HEK293T (cell line): ENCODE measurements around the gene IRAK4.

Source experiments
- ARNT ChIP-seq: fragments of 450-650 bp; IDR thresholded peaks from 2 replicates; pipeline ENCODE4 v1.6.1; 2017; ENCODE audit warnings: mild to moderate bottlenecking
- BHLHE40 ChIP-seq: fragments of 450-650 bp; IDR thresholded peaks from 2 replicates; pipeline ENCODE4 v1.6.1; 2016; ENCODE audit warnings: mild to moderate bottlenecking, moderate library complexity, borderline replicate concordance
- ELF4 ChIP-seq: fragments of 450-650 bp; IDR thresholded peaks from 2 replicates; pipeline ENCODE4 v1.6.1; 2017; ENCODE audit warnings: antibody characterized with exemption
- FOXA1 ChIP-seq: fragments of 450-650 bp; IDR thresholded peaks from 2 replicates; pipeline ENCODE4 v1.6.1; 2016; ENCODE audit warnings: mild to moderate bottlenecking
- FOXK2 ChIP-seq: fragments of 450-650 bp; IDR thresholded peaks from 2 replicates; pipeline ENCODE4 v1.6.1; 2016; ENCODE audit warnings: mild to moderate bottlenecking
- HDGF ChIP-seq: fragments of 450-650 bp; IDR thresholded peaks from 2 replicates; pipeline ENCODE4 v1.6.1; 2017; ENCODE audit warnings: antibody characterized with exemption, borderline replicate concordance
- LEF1 ChIP-seq: fragments of 450-650 bp; IDR thresholded peaks from 2 replicates; pipeline ENCODE4 v1.6.1; 2017; ENCODE audit warnings: mild to moderate bottlenecking, borderline replicate concordance
- NFRKB ChIP-seq: fragments of 450-650 bp; IDR thresholded peaks from 2 replicates; pipeline ENCODE4 v1.6.1; 2016; ENCODE audit warnings: mild to moderate bottlenecking, moderate library complexity
- PKNOX1 ChIP-seq: fragments of 450-650 bp; IDR thresholded peaks from 2 replicates; pipeline ENCODE4 v1.6.1; 2016
- SP1 ChIP-seq: fragments of 450-650 bp; IDR thresholded peaks from 2 replicates; pipeline ENCODE4 v1.6.1; 2017
- SUZ12 ChIP-seq: fragments of 450-650 bp; IDR thresholded peaks from 2 replicates; pipeline ENCODE4 v1.6.1; 2016; ENCODE audit warnings: mild to moderate bottlenecking
- TARDBP ChIP-seq: fragments of 450-650 bp; IDR thresholded peaks from 2 replicates; pipeline ENCODE4 v1.6.1; 2016

- TF ChIP-seq ARNT (no peak), FOXA1 (no peak), BHLHE40 (no peak), TARDBP (no peak), SP1 (no peak), SUZ12 (no peak), HDGF (no peak), ELF4 (no peak), PKNOX1 (no peak), NFRKB (no peak), LEF1 (no peak), FOXK2 (no peak)
These were observed 28.5 kb upstream of the IRAK4 start for GRCh38 chr12:43730283-43730682.
